ENCODE measurements around the gene CLSTN2.

CLSTN2 gene

GRCh38 chr3:139975594-139976365 lies 40.8 kb downstream of the CLSTN2 start:
- TF ChIP-seq SIN3A (IDR thresholded peaks at IDR 0.05; ENCODE audit: borderline replicate concordance, insufficient read depth, low read length) (no peak), TAF1 (IDR thresholded peaks at IDR 0.05; ENCODE audit: borderline replicate concordance, insufficient read depth, low read length) (no peak), FOXP2 (optimal IDR thresholded peaks at IDR 0.05; ENCODE audit: borderline replicate concordance, extremely low read depth, extremely low read length, insufficient read depth) (no peak), POLR2AphosphoS5 (IDR thresholded peaks at IDR 0.05; ENCODE audit: low read depth, low read length) (no peak)
- TF ChIP-seq, protein P1, sequence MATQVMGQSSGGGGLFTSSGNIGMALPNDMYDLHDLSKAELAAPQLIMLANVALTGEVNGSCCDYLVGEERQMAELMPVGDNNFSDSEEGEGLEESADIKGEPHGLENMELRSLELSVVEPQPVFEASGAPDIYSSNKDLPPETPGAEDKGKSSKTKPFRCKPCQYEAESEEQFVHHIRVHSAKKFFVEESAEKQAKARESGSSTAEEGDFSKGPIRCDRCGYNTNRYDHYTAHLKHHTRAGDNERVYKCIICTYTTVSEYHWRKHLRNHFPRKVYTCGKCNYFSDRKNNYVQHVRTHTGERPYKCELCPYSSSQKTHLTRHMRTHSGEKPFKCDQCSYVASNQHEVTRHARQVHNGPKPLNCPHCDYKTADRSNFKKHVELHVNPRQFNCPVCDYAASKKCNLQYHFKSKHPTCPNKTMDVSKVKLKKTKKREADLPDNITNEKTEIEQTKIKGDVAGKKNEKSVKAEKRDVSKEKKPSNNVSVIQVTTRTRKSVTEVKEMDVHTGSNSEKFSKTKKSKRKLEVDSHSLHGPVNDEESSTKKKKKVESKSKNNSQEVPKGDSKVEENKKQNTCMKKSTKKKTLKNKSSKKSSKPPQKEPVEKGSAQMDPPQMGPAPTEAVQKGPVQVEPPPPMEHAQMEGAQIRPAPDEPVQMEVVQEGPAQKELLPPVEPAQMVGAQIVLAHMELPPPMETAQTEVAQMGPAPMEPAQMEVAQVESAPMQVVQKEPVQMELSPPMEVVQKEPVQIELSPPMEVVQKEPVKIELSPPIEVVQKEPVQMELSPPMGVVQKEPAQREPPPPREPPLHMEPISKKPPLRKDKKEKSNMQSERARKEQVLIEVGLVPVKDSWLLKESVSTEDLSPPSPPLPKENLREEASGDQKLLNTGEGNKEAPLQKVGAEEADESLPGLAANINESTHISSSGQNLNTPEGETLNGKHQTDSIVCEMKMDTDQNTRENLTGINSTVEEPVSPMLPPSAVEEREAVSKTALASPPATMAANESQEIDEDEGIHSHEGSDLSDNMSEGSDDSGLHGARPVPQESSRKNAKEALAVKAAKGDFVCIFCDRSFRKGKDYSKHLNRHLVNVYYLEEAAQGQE (IDR thresholded peaks at IDR 0.05; ENCODE audit: insufficient read depth in 1 of 2, low read depth in 2 of 2, low read length in 2 of 2), result no peak

DNA sequence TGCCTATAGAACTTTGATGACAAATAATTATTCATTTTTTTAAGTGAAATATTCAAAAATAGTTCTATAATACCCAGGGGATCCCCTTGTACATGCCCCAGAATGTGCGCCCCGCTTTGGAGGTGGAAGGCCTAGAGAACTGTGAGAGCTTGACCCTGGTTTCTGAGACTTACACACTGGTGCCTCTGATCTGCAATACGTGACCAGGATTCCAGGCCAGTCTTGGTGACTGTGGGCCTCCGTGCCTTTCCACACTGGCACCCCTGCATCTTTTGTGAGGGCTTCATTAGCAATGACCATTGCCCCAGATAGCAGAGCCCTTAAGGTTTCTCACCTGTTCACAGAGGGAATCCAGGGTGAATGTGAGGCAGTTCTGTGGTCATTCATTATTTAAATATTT lies 44.0 kb downstream of the CLSTN2 start:
- TF ChIP-seq TAF1 (IDR thresholded peaks at IDR 0.05; ENCODE audit: borderline replicate concordance, insufficient read depth, low read length) (no peak), FOXP2 (optimal IDR thresholded peaks at IDR 0.05; ENCODE audit: borderline replicate concordance, extremely low read depth, extremely low read length, insufficient read depth) (no peak), POLR2AphosphoS5 (IDR thresholded peaks at IDR 0.05; ENCODE audit: low read depth, low read length) (no peak), SIN3A (IDR thresholded peaks at IDR 0.05; ENCODE audit: borderline replicate concordance, insufficient read depth, low read length) (no peak)
- TF ChIP-seq, protein P1 (IDR thresholded peaks at IDR 0.05; ENCODE audit: insufficient read depth in 1 of 2, low read depth in 2 of 2, low read length in 2 of 2), result no peak

GRCh38 chr3:139979991-139980390 lies 45.0 kb downstream of the CLSTN2 start:
- TF ChIP-seq POLR2AphosphoS5 (IDR thresholded peaks at IDR 0.05; ENCODE audit: low read depth, low read length) (no peak), SIN3A (IDR thresholded peaks at IDR 0.05; ENCODE audit: borderline replicate concordance, insufficient read depth, low read length) (no peak), FOXP2 (optimal IDR thresholded peaks at IDR 0.05; ENCODE audit: borderline replicate concordance, extremely low read depth, extremely low read length, insufficient read depth) (no peak), TAF1 (IDR thresholded peaks at IDR 0.05; ENCODE audit: borderline replicate concordance, insufficient read depth, low read length) (no peak)
- TF ChIP-seq, protein P1 (IDR thresholded peaks at IDR 0.05; ENCODE audit: insufficient read depth in 1 of 2, low read depth in 2 of 2, low read length in 2 of 2), result no peak

GRCh38 chr3:139982404-139982803 lies 47.4 kb downstream of the CLSTN2 start:
- TF ChIP-seq FOXP2 (optimal IDR thresholded peaks at IDR 0.05; ENCODE audit: borderline replicate concordance, extremely low read depth, extremely low read length, insufficient read depth), result no peak
- no peak for TF ChIP-seq SIN3A (IDR thresholded peaks at IDR 0.05; ENCODE audit: borderline replicate concordance, insufficient read depth, low read length)
- no peak for TF ChIP-seq POLR2AphosphoS5 (IDR thresholded peaks at IDR 0.05; ENCODE audit: low read depth, low read length)
- TF ChIP-seq, protein P1 (IDR thresholded peaks at IDR 0.05; ENCODE audit: insufficient read depth in 1 of 2, low read depth in 2 of 2, low read length in 2 of 2), result no peak
- no peak for TF ChIP-seq TAF1 (IDR thresholded peaks at IDR 0.05; ENCODE audit: borderline replicate concordance, insufficient read depth, low read length)
